ENCODE measurements around the gene SPRED1.
"Not testable (repeated sequence)": the region's sequence is repeated elsewhere in the genome, so short reads cannot be mapped to it uniquely, and the experiment has no call there.

SPRED1 gene

GRCh38 chr15:38271895-38272294 is 19.3 kb downstream of the SPRED1 start:
- TF ChIP-seq CTCF (IDR thresholded peaks at IDR 0.05; ENCODE audit: control extremely low read depth, extremely low read depth, low read depth, missing control alignments), result no peak
- no peak for DNase-seq (ENCODE audit: extremely low spot score)
- POLR2A ChIA-PET, result no interaction called here
- CTCF ChIA-PET, result no interaction called here

GRCh38 chr15:38272431-38272830 is 19.8 kb downstream of the SPRED1 start:
- CTCF ChIA-PET, result not testable (repeated sequence)

GRCh38 chr15:38274135-38274534 is 21.5 kb downstream of the SPRED1 start:
- no peak for TF ChIP-seq CTCF (IDR thresholded peaks at IDR 0.05; ENCODE audit: control extremely low read depth, extremely low read depth, low read depth, missing control alignments)
- no peak for DNase-seq (ENCODE audit: extremely low spot score)
- ChIA-PET CTCF (no interaction called here), POLR2A (no interaction called here)

More at GRCh38 chr15:38272431-38272830, 19.8 kb downstream of the SPRED1 start:
- DNase-seq (ENCODE audit: extremely low spot score); POLR2A ChIA-PET: not testable (repeated sequence)

GRCh38 chr15:38275959-38276358 is 23.3 kb downstream of the SPRED1 start:
- ChIA-PET CTCF (no interaction called here), POLR2A (no interaction called here)
- no peak for DNase-seq (ENCODE audit: extremely low spot score)
- no peak for TF ChIP-seq CTCF (IDR thresholded peaks at IDR 0.05; ENCODE audit: control extremely low read depth, extremely low read depth, low read depth, missing control alignments)

GRCh38 chr15:38277281-38277680 is 24.6 kb downstream of the SPRED1 start:
- DNase-seq (ENCODE audit: extremely low spot score); POLR2A ChIA-PET: not testable (repeated sequence)
- CTCF ChIA-PET, result interaction anchor here (1.0 kb wide), 1 partner anchor 34 kb away, joined by 3 read pairs; no protein-coding TSS in a partner anchor

GRCh38 chr15:38281031-38281430 is 28.4 kb downstream of the SPRED1 start:
- no peak for DNase-seq (ENCODE audit: extremely low spot score)

GRCh38 chr15:38283010-38283409 is 30.4 kb downstream of the SPRED1 start:
- ChIA-PET CTCF (interaction anchor here (1.0 kb wide), 1 partner anchor 287 kb away, joined by 3 read pairs; no protein-coding TSS in a partner anchor), POLR2A (no interaction called here)
- TF ChIP-seq CTCF (IDR thresholded peaks at IDR 0.05; ENCODE audit: control extremely low read depth, extremely low read depth, low read depth, missing control alignments), result no peak
- DNase-seq (ENCODE audit: extremely low spot score), result no peak

More at GRCh38 chr15:38281031-38281430, 28.4 kb downstream of the SPRED1 start:
- TF ChIP-seq CTCF (IDR thresholded peaks at IDR 0.05; ENCODE audit: control extremely low read depth, extremely low read depth, low read depth, missing control alignments), result no peak
- ChIA-PET POLR2A (no interaction called here), CTCF (interaction anchor here (0.8 to 1.6 kb wide), 4 partner anchors 14 to 18 kb away, joined by 3 read pairs; no protein-coding TSS in a partner anchor)

- no peak for DNase-seq (ENCODE audit: extremely low spot score)
- ChIA-PET CTCF (interaction anchor here (1.3 kb wide), 1 partner anchor 21 kb away, joined by 3 read pairs; no protein-coding TSS in a partner anchor), POLR2A (no interaction called here)
- no peak for TF ChIP-seq CTCF (IDR thresholded peaks at IDR 0.05; ENCODE audit: control extremely low read depth, extremely low read depth, low read depth, missing control alignments)
Observed at GRCh38 chr15:38285456-38285855, 32.8 kb downstream of the SPRED1 start.

Data from GM10248 (cell line).